ENCODE measurements around the gene DRAXIN. TPM values are rescaled to one million over a fixed set of nuclear protein-coding genes. Genes with fewer than 3 reads are reported as not detected.

Gene DRAXIN
- total RNA-seq, 1 donor, result 0.31 TPM

- H3K4me1 ChIP-seq (ENCODE audit: insufficient read depth, low read length), result peaks cover 34% of the 10 kb centered on the region
- H3K9me3 ChIP-seq (ENCODE audit: low read depth, low read length), result no peaks in the 10 kb centered on the region
- H3K27me3 ChIP-seq (ENCODE audit: insufficient read depth, low read length), result peaks cover 7% of the 10 kb centered on the region
- no peak overlapping the region for H3K4me3 ChIP-seq (ENCODE audit: low read length)
Measured at GRCh38 chr1:11652203-11652780, 39.2 kb upstream of the DRAXIN start.

DNA sequence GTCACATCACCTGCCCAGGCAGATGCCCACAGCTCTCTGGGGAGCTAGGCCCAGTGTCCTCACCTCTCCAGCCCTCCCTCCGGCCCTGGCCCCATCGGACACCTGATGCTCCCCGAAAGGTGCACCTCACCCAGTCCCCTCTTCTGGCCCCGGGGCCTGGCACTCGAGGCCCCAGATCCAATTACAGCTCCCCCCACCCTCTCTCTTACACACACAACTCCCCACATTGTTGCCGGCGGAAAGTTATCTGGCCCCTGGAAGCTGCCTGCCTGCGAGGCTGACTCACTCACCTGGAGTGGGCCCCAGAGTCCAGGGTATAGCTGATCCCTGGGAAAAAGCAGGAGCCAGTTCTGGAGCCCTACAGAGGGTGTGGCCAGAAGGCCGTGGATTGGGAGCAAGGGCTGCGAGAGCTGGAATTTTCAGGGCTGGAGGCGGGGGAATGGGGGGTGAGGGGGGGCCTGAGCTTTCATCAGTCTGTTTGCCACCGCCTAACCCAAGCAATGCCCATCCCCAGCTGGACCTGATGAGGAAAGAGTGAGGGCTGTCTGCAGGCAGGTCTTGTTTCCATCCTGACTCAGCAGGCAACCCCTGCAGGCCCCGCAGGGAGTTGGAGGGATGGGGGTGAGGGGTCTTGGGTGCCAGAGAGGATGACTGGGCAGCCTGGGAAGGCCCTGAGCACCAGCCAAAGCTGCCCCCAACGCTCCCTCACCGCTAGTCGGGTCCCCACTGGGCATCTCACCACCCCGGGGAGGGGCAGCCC, 38.2 kb upstream of the DRAXIN start:
- H3K4me1 ChIP-seq (ENCODE audit: insufficient read depth, low read length), result peaks cover 34% of the 10 kb centered on the region
- H3K4me3 ChIP-seq (ENCODE audit: low read length), result no peak overlapping the region
- H3K9me3 ChIP-seq (ENCODE audit: low read depth, low read length), result no peaks in the 10 kb centered on the region
- H3K27me3 ChIP-seq (ENCODE audit: insufficient read depth, low read length), result peaks cover 7% of the 10 kb centered on the region

DNA sequence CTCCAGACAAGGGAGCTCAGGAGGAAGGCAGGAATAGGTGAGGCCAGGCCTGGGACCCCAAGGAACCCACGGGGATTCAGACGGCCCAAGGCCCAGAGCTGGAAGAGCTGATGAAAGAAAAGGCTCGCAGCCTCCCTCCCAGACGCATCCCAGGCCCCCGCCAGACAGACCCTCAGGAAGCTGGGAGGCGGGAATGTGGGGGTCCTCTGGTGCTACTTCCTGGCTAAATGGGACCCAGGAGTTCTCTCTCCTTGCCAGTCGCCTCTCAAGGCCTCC, 37.7 kb upstream of the DRAXIN start:
- H3K9me3 ChIP-seq (ENCODE audit: low read depth, low read length), result no peaks in the 10 kb centered on the region
- peaks cover 34% of the 10 kb centered on the region for H3K4me1 ChIP-seq (ENCODE audit: insufficient read depth, low read length)
- no peak overlapping the region for H3K4me3 ChIP-seq (ENCODE audit: low read length)
- H3K27me3 ChIP-seq (ENCODE audit: insufficient read depth, low read length), result peaks cover 7% of the 10 kb centered on the region

DNA sequence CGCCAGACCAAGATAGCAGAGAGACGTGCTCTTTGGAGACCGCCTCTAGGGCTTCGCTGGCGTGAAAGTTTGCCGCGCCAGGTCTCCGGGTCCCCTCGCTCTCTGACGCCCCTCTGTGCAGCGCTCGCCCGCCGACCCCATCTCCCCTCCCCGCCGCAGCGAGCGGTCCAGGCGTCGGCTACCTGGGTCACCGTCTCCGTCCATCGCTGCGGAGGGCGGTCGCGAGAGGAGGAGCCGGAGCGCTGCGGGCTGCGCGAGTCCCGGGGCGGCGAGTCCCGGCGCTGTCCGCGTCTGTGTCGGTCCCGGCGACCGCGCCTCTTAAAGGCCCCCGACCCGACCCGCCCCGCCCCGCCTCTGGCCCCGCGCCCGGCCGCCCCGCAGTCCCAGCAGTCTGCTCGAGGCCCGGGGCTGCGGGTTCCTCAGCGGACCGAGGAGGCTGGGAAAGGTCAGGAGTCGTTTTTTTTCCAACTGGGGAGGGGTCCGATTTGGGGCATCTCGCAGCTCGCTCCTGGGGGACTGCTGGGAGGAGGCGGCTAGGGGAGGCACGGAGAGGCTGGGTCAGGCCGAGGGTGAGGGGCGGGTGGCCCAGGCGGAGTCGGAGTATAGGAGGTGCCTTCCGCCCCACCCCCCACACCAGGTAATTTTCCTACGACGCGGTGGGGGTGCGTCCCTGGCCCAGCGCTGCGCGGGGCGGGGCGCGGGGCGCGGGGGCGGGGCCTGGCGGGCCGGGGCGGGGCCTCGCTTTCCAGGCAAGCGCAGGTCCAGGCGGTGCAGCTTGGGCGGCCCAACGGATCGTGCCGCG, 37.2 kb upstream of the DRAXIN start, which contains the start of the genes FBXO2 and FBXO44:
TSS of gene FBXO2 (minus strand) at position 293 of the 802 bp plus-strand sequence. CDS start at position 204, 89 bp downstream.
TSS of gene FBXO44 (plus strand) at position 741 of the 802 bp plus-strand sequence. CDS start 959 bp downstream, outside the sequence.
- H3K9me3 ChIP-seq (ENCODE audit: low read depth, low read length), result no peaks in the 10 kb centered on the region
- H3K27me3 ChIP-seq (ENCODE audit: insufficient read depth, low read length), result peaks cover 7% of the 10 kb centered on the region
- peaks cover 32% of the 10 kb centered on the region for H3K4me1 ChIP-seq (ENCODE audit: insufficient read depth, low read length)
- H3K4me3 ChIP-seq (ENCODE audit: low read length), result peak within 1 kb of the TSS; percentile 39

GRCh38 chr1:11654939-11655808, 36.3 kb upstream of the DRAXIN start:
- no peaks in the 10 kb centered on the region for H3K9me3 ChIP-seq (ENCODE audit: low read depth, low read length)
- H3K27me3 ChIP-seq (ENCODE audit: insufficient read depth, low read length), result no peaks in the 10 kb centered on the region
- H3K4me3 ChIP-seq (ENCODE audit: low read length), result peak overlapping the region; percentile 35
- H3K4me1 ChIP-seq (ENCODE audit: insufficient read depth, low read length), result peaks cover 24% of the 10 kb centered on the region

- H3K4me3 ChIP-seq (ENCODE audit: low read length), result no peak overlapping the region
- H3K4me1 ChIP-seq (ENCODE audit: insufficient read depth, low read length), result peaks cover 13% of the 10 kb centered on the region
- no peaks in the 10 kb centered on the region for H3K27me3 ChIP-seq (ENCODE audit: insufficient read depth, low read length)
- H3K9me3 ChIP-seq (ENCODE audit: low read depth, low read length), result no peaks in the 10 kb centered on the region
Measured at GRCh38 chr1:11657654-11658053, 33.9 kb upstream of the DRAXIN start.

- Histone ChIP-seq H3K27me3 (ENCODE audit: insufficient read depth, low read length) (no peaks in the 10 kb centered on the region), H3K4me1 (ENCODE audit: insufficient read depth, low read length) (peaks cover 20% of the 10 kb centered on the region), H3K4me3 (ENCODE audit: low read length) (no peak overlapping the region), H3K9me3 (ENCODE audit: low read depth, low read length) (no peaks in the 10 kb centered on the region)
Measured at GRCh38 chr1:11658542-11658941, 33.0 kb upstream of the DRAXIN start.

GRCh38 chr1:11659748-11660147, 31.8 kb upstream of the DRAXIN start:
- H3K9me3 ChIP-seq (ENCODE audit: low read depth, low read length), result no peaks in the 10 kb centered on the region
- peaks cover 26% of the 10 kb centered on the region for H3K4me1 ChIP-seq (ENCODE audit: insufficient read depth, low read length)
- H3K27me3 ChIP-seq (ENCODE audit: insufficient read depth, low read length), result no peaks in the 10 kb centered on the region
- H3K4me3 ChIP-seq (ENCODE audit: low read length), result no peak overlapping the region

DNA sequence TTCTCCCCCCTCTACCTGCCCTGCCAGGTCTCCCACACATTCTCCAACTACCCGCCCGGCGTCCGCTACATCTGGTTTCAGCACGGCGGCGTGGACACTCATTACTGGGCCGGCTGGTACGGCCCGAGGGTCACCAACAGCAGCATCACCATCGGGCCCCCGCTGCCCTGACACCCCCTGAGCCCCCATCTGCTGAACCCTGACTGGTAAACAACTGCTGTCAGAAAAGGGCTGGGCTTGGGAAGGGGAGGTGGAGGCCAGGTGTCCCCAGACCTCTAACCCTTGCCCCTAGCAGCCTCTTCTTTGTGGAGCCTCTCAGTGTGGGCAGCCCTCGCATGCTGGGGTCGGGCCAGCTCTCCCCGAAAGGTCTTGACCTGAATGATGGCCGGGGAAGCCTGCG, 30.4 kb upstream of the DRAXIN start:
- Histone ChIP-seq H3K27me3 (ENCODE audit: insufficient read depth, low read length) (no peaks in the 10 kb centered on the region), H3K4me1 (ENCODE audit: insufficient read depth, low read length) (peaks cover 19% of the 10 kb centered on the region), H3K4me3 (ENCODE audit: low read length) (no peak overlapping the region), H3K9me3 (ENCODE audit: low read depth, low read length) (no peaks in the 10 kb centered on the region)

DNA sequence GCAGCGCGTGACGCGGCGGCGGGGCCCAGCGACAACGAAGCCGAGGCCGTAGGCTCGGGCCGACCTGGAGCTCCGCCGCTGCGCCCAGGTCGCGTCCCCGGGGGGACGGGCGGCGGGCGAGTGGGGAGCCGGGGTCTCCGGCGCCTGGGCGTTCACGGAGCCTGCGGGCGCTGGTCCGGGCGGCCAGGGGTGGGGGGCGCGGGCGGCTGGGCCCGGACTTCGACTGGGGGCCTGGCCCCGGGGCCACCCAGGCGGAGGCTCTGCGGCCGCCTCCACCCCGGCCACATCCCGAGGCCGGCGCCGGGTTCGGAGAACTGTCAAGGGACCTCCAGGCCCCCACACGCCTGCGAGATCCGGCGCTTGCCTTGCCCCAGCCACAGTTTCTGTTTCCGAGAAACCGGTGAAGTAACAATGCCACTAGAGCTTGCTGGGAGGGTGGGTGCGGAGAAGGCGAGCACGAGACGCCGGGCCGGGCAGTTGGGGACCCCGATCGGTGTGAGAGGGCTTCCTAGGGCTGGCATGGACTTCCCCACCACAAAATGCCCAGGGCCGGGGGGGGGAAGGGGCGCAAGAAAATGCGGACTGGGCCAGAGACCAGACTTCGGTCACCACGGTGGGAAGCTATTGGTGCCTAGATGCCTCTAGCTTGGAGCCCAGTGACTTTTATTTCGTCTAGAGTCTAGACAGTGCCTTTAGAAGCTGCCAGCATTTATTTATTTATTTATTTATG, 27.0 kb upstream of the DRAXIN start:
- Histone ChIP-seq H3K27me3 (ENCODE audit: insufficient read depth, low read length) (no peaks in the 10 kb centered on the region), H3K4me3 (ENCODE audit: low read length) (peak overlapping the region; percentile 54), H3K9me3 (ENCODE audit: low read depth, low read length) (no peaks in the 10 kb centered on the region), H3K4me1 (ENCODE audit: insufficient read depth, low read length) (peaks cover 19% of the 10 kb centered on the region)

GRCh38 chr1:11668516-11668915, 23.0 kb upstream of the DRAXIN start:
- H3K4me1 ChIP-seq (ENCODE audit: insufficient read depth, low read length), result peaks cover 21% of the 10 kb centered on the region
- no peaks in the 10 kb centered on the region for H3K9me3 ChIP-seq (ENCODE audit: low read depth, low read length)
- no peak overlapping the region for H3K4me3 ChIP-seq (ENCODE audit: low read length)
- no peaks in the 10 kb centered on the region for H3K27me3 ChIP-seq (ENCODE audit: insufficient read depth, low read length)

DNA sequence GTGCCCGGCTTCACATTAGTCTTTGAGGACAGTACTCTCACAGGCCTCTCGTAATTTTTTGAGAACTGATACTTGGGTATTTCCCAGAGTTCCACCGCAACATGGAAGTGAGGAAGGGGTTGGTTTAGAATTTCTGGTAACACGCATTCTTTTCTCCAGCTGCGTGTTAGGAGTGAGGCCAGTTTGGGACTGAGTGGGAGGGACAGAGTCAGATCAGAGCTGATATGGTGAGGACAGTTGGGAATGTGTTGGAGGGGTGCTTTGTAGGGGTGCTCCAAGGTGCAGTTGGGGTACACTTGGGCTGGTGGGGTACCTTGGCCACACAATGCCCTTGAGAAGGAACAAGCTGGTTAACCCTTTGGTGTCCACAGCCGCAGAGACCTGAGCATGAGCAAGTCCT, 20.8 kb upstream of the DRAXIN start:
- H3K9me3 ChIP-seq (ENCODE audit: low read depth, low read length), result no peaks in the 10 kb centered on the region
- no peaks in the 10 kb centered on the region for H3K27me3 ChIP-seq (ENCODE audit: insufficient read depth, low read length)
- H3K4me1 ChIP-seq (ENCODE audit: insufficient read depth, low read length), result peaks cover 11% of the 10 kb centered on the region
- no peak overlapping the region for H3K4me3 ChIP-seq (ENCODE audit: low read length)

DNA sequence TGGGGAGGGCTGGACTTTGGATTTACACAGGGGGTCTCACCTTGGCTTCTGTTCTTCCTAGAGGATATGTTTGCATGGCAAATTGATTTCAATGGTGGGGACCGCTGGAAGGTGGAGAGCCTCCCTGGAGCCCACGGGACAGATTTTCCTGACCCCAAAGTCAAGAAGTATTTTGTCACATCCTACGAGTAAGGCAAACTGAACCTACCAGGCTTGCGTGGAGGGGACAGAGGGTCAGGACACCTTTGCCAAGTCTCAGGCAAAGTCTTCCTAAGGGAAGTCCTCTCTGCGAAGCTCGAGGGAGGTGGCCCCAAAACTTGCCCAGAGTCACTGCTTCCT, 20.3 kb upstream of the DRAXIN start:
- no peaks in the 10 kb centered on the region for H3K9me3 ChIP-seq (ENCODE audit: low read depth, low read length)
- no peak overlapping the region for H3K4me3 ChIP-seq (ENCODE audit: low read length)
- peaks cover 11% of the 10 kb centered on the region for H3K4me1 ChIP-seq (ENCODE audit: insufficient read depth, low read length)
- no peaks in the 10 kb centered on the region for H3K27me3 ChIP-seq (ENCODE audit: insufficient read depth, low read length)

GRCh38 chr1:11671544-11672286, 19.8 kb upstream of the DRAXIN start:
- H3K4me3 ChIP-seq (ENCODE audit: low read length), result no peak overlapping the region
- no peaks in the 10 kb centered on the region for H3K9me3 ChIP-seq (ENCODE audit: low read depth, low read length)

More at GRCh38 chr1:11671544-11672286, 19.8 kb upstream of the DRAXIN start:
- peaks cover 11% of the 10 kb centered on the region for H3K4me1 ChIP-seq (ENCODE audit: insufficient read depth, low read length)
- no peaks in the 10 kb centered on the region for H3K27me3 ChIP-seq (ENCODE audit: insufficient read depth, low read length)

All from mononuclear cell (primary cell).